NCI-H2196 treated with DMSO at 0.1 percent for 48 hours (cell line): ENCODE results near the gene LARP7.
"Not testable (repeated sequence)": the region's sequence is repeated elsewhere in the genome, so short reads cannot be mapped to it uniquely, and the experiment has no call there.

ENCODE experiments used
- DNase-seq: peaks from one replicate; lab custom pipeline; 2025; ENCODE audit not compliant: unreplicated experiment; lab: John Stamatoyannopoulos, UW

The LARP7 gene

GRCh38 chr4:112649055-112649408 is 12.1 kb downstream of the LARP7 start:
- DNase-seq, result no peak

- no peak for DNase-seq
Measured at GRCh38 chr4:112650332-112650731, 13.4 kb downstream of the LARP7 start.

GRCh38 chr4:112651641-112652040 is 14.7 kb downstream of the LARP7 start:
- no peak for DNase-seq

- DNase-seq, result no peak
Measured at GRCh38 chr4:112652216-112652615, 15.3 kb downstream of the LARP7 start.

- DNase-seq, result no peak
Measured at GRCh38 chr4:112655270-112655669, 18.3 kb downstream of the LARP7 start.

- not testable (repeated sequence) for DNase-seq
Measured at GRCh38 chr4:112656115-112656514, 19.2 kb downstream of the LARP7 start.

GRCh38 chr4:112664611-112665010 is 27.7 kb downstream of the LARP7 start:
- DNase-seq, result no peak

GRCh38 chr4:112668131-112668530 is 31.2 kb downstream of the LARP7 start:
- DNase-seq, result no peak

- no peak for DNase-seq
Measured at GRCh38 chr4:112673076-112673475, 36.1 kb downstream of the LARP7 start.

GRCh38 chr4:112673686-112674085 is 36.7 kb downstream of the LARP7 start:
- DNase-seq, result no peak

GRCh38 chr4:112674376-112674775 is 37.4 kb downstream of the LARP7 start:
- no peak for DNase-seq

- DNase-seq, result no peak
Measured at GRCh38 chr4:112677519-112678091, 40.7 kb downstream of the LARP7 start.

- DNase-seq, result no peak
Measured at GRCh38 chr4:112680996-112681395, 44.1 kb downstream of the LARP7 start.

- no peak for DNase-seq
Measured at GRCh38 chr4:112693507-112693906, 56.6 kb downstream of the LARP7 start.

GRCh38 chr4:112700679-112701078 is 63.7 kb downstream of the LARP7 start:
- no peak for DNase-seq

- no peak for DNase-seq
Measured at GRCh38 chr4:112702892-112703291, 65.9 kb downstream of the LARP7 start.

- no peak for DNase-seq
Measured at GRCh38 chr4:112704322-112704721, 67.4 kb downstream of the LARP7 start.

- DNase-seq, result no peak
Measured at GRCh38 chr4:112704991-112705845, 68.3 kb downstream of the LARP7 start.

- DNase-seq, result not testable (repeated sequence)
Measured at GRCh38 chr4:112705891-112706839, 69.2 kb downstream of the LARP7 start.

GRCh38 chr4:112706840-112707207 is 69.9 kb downstream of the LARP7 start:
- no peak for DNase-seq
